ENCODE measurements around the gene KDM3A. TPM values are rescaled to one million over a fixed set of nuclear protein-coding genes. Genes with fewer than 3 reads are reported as not detected.

KDM3A gene
- polyA plus RNA-seq, 4 donors, result 37.6 to 67.1 (median 59.1) TPM

DNA sequence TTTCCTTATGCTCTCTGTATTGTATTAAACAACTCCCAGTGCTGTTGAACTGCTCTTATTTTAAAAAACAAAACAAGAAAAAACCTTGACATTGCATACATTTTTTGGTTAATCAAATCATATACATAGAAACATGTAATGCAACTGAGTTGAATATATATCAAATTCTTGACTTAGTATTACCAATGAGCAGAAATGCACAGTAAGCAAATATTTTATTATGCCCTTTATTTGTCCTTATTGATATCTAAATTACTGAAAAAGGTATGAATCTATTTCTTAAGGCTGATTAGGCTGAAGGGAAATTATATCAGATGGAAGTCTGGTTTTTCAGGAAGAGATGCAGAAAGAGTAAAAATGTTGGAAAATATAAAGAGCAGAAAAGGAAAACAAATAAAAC, 6.9 kb upstream of the KDM3A start:
- no peak for DNase-seq (ENCODE audit: low read depth in 4 of 4, low spot score in 3 of 4)

GRCh38 chr2:86435531-86435930, 5.6 kb upstream of the KDM3A start:
- no peak for DNase-seq (ENCODE audit: low read depth in 4 of 4, low spot score in 3 of 4)

DNA sequence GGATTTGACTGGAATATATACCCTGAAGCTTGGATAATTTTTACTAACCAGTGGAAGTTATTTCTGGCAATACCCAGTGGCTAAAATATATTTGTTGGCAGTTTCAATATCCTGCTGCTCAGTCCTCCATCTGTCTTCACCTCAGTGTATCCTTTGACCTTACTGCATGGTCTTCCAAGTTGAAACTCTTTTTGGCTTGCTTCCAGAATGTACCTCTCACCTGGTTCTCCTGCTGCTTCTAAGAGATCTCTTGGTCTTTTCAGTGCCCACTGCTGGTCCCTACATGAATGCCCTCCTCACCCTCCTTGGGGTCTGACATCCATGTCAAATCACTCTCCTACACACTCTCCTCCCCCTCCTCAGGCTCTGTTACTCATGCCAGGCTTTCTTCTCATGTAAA, 4.8 kb upstream of the KDM3A start:
- DNase-seq (ENCODE audit: low read depth in 4 of 4, low spot score in 3 of 4), result no peak

DNA sequence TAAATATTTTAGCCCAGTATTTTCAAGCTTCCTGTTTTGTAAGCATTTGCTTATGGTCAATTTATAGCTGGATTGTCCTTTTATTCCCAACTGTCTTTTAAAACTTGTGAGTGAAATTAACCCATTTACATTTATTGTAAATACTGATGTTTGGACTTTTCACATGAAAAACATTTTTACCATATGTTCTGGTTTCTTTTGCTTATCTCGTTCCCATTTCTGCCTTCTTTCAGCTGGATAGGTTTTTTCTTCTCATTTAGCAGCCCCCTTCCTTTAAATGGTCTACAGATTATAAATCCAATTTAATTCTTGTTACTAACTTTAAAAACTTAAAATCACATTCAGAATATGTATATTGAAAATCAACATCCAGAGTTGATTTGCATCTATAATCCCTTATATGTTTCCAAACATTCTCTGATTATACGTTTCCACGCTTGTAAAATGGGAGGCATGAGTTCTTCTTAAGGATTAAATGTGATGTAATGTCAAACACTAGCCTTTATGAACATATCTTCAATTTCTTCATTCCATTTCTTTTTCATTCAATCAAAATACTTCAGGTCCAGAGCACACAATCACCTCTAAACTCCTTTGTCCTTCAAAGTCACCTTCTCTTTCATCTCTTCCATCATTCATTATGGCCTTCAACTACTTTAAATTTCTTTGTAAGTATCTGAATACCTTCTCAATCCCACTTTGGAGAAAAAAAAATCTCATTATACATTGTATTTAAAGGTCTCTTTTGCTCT, 1.1 kb upstream of the KDM3A start:
- DNase-seq (ENCODE audit: low read depth in 4 of 4, low spot score in 3 of 4), result no peak

DNA sequence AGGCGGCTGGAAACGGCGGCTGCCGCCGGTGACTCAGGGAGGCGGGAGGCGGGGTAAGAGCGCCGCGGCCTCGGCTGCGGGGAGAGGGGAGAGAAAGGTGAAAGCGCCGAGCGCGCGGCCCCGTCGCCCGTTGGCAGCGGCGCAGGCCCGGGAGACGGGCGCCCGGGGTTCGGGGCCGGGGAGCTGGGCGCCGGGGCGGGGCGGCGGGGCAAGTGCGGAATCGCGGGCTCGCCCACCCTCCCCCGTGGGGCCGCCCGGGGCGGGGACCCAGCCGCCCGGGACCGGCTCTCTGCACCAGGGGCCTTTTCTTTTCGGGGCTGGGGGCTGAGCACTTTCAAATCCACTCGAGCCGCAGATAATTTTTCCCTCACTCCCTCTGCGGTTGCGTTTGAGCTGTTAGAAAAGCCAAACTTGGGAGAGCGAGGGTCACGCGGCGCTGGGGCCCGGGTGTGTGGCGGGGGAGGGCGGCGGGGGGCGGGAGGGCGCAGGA, 266 bp downstream of the KDM3A start:
- peak in 1 of 4 donors; percentile 14 for DNase-seq (ENCODE audit: low read depth in 4 of 4, low spot score in 3 of 4)

- DNase-seq (ENCODE audit: low read depth in 4 of 4, low spot score in 3 of 4), result peak; percentile 27 to 43 (median 36)
Observed at GRCh38 chr2:86441882-86442641, 891 bp downstream of the KDM3A start.

- peak; percentile 50 to 73 (median 61) for DNase-seq (ENCODE audit: low read depth in 4 of 4, low spot score in 3 of 4)
Observed at GRCh38 chr2:86442642-86443005, 1.5 kb downstream of the KDM3A start.

- DNase-seq (ENCODE audit: low read depth in 4 of 4, low spot score in 3 of 4), result no peak
Observed at GRCh38 chr2:86443631-86444350, 2.6 kb downstream of the KDM3A start.

GRCh38 chr2:86445436-86445835, 4.3 kb downstream of the KDM3A start:
- no peak for DNase-seq (ENCODE audit: low read depth in 4 of 4, low spot score in 3 of 4)

DNA sequence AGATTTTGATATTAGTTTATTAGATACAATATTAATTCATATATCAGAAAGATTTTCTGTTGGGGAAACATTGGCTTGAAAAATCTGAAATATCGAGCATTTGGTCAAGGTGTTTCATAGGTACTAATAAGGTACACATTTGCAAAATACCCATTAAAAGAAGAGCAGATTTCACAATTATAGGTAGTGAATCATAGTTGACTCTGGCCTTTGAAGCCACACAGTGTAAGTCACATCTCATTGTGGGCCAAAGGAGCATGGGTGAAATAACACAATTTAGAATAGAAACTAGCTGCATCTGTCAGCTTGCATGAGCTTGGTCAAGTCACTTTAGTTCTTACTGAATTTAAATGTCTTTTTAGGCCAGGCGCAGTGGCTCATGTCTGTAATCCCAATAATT, 4.9 kb downstream of the KDM3A start:
- no peak for DNase-seq (ENCODE audit: low read depth in 4 of 4, low spot score in 3 of 4)

DNA sequence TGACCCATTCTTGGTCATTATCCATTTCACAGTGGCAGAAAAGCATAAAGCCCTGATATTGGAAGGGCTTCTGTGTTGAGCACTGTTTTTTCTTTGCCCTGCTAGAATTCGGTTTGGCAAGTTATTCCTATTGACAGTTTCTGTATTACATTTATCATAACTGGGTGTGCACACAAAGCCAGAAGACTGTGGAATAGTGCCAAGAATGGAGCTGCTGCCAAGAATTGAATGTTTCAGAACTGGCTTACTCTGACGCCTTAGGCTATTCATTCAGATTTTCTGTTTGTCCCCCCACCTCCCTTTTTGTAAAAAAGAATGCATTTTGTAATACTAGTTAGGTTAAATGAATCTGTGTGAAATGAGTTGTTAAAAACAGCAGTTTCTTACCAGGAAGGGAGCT, 12.7 kb downstream of the KDM3A start:
- DNase-seq (ENCODE audit: low read depth in 4 of 4, low spot score in 3 of 4), result no peak

DNA sequence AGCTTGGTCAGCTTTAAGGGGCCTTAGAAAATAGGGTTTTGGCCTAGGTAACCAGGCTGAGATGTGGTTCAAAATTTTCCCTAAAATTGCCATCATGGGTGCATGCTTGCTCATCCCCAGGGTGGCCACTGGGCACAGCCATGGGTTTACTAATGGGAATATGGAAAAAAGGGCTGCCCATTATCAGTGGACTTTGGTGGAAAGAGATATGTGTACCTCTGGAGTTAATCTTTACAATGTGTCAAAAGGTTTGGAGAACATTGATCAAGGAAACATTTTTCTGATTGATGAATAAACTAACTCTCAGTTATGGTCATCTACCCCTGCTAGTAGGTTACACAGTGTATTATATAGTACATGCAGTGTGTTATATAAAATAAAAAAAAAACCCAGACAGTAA, 13.1 kb downstream of the KDM3A start:
- DNase-seq (ENCODE audit: low read depth in 4 of 4, low spot score in 3 of 4), result no peak

DNA sequence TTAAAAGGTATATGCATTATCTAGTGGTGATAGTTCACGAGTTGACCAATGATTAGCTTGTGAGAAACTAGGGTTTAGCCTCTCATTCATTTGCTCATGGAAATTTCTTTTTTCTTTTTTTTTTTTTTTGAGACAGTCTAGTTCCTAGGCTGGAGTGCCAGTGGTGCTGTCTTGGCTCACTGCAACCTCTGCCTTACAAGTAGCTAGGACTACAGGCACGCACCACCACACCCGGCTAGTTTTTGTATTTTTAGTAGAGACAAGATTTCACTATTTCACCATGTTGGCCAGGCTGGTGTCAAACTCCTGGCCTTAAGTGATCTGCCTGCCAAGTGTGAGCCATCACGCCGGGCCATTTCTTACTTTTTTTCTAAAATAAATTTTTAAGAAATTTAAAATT, 14.0 kb downstream of the KDM3A start:
- no peak for DNase-seq (ENCODE audit: low read depth in 4 of 4, low spot score in 3 of 4)

DNA sequence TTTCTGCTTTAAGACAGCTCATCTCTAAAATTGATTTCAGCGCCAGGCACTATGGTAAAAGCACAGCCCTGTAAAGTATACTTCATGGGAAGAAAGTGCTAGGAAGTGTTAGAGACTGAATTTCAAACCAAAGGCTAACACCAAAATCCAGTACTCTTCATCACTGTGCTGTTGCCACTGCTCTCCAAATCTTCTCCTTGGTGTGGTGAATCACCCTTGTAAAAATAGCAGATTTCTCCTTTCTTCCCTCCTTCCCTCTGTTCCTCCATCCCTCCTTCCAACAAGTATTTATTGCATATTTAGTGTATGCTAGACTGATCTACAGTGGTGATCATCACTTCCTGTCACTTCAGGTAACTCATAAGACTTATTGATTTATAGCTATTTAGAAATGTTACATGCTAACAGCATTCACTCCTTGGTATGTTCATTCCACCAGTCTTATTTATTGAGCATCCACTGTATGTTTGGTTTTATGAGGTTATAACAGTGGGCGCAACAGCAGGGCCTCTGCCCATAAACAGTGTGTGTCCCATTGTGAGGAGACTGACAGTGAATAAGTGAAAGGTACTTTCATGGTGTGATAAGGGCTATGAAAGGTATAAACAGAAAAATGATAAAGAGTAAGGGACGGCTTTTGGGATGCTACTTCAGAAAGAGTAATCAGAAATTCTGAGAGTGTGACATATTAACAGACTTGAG, 20.0 kb downstream of the KDM3A start:
- DNase-seq (ENCODE audit: low read depth in 4 of 4, low spot score in 3 of 4), result no peak

- no peak for DNase-seq (ENCODE audit: low read depth in 4 of 4, low spot score in 3 of 4)
Observed at GRCh38 chr2:86464652-86465051, 23.5 kb downstream of the KDM3A start.

- DNase-seq (ENCODE audit: low read depth in 4 of 4, low spot score in 3 of 4), result no peak
Observed at GRCh38 chr2:86466306-86466705, 25.1 kb downstream of the KDM3A start.

DNA sequence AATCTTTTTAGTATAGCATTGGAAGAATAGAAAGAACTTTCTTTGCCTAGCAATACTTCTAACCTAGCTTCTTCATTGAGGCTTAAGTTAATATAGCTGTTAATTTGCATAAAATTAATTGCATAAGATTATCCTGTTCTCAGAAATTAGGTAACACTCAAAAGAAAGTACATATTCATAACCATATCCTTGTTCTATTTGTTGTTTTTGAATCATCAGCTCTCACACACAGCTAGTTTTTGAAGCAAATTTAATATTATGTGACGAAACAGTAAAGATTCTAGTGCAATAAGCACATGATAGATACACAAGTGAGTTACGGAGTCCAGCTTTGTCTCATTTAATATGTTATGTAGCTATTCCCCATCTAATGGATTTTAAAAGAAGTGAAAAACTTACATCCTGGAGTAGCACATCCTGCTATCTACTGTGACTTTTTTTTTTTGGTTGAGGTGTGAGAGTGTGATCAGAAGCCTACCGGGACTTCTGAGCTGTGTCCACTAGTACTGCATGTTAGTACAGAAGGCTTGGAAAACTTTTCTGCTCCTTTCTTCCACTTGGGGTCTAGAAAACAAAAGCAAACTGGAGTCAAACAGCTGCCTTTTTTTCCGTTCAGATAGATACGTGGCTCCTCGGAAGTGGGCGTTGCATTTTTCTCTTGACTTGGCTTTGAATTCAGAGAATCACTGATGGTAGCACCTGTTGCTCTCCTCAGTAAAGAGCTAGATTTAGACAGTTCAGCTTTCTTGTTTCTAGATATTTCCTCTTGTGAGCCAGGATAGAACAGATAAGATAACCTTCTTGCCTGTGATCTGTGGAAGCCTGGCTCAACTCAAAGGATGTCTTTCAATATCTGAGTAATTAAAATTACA, 27.2 kb downstream of the KDM3A start:
- no peak for DNase-seq (ENCODE audit: low read depth in 4 of 4, low spot score in 3 of 4)

GRCh38 chr2:86470890-86471289, 29.7 kb downstream of the KDM3A start:
- DNase-seq (ENCODE audit: low read depth in 4 of 4, low spot score in 3 of 4), result no peak

DNA sequence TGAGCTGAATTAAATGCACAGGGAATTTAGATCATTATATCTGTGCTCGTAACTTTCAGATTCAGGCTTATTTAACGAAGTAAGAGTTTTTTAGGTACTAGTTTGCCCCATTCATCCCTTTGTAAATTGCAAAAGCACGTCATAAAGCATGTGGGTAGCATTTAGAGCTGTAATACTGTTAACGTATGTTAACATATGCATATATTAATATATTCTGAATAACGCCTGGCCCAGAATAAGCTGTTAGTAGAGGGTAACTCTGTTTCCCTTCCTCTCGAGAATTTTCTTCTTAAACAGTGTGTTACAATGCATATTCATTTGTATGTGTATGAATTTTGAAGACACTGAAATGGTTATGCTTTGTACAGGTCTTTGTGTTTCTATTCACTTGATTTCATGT, 30.5 kb downstream of the KDM3A start:
- no peak for DNase-seq (ENCODE audit: low read depth in 4 of 4, low spot score in 3 of 4)

DNA sequence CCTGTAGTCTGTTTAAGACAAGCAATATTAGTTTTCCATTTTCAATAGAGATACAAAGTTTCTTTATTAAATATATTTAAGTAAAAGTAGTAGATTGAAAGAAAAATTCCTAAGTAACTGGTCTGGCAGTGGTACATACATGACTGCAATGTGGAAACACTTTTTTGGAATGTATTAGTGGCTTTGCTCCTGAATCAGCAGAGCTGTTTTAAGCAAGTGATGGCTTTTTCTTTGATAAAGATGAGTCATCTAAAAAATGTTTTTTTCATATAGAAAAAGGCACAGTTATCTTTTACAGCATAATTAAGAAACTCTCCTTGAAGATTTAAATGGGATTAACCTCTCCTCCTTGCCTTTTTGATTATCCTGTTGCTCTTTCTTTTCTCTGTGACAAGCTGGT, 34.9 kb downstream of the KDM3A start:
- DNase-seq (ENCODE audit: low read depth in 4 of 4, low spot score in 3 of 4), result no peak

Data from left renal pelvis (tissue), 4 donors.